GM10266 (cell line): ENCODE measurements around the gene CDON.

Experiments
- DNase-seq: peaks from one replicate; pipeline ENCODE4 v3.0.0; 2012; ENCODE audit errors: extremely low spot score
- CTCF ChIP-seq: IDR thresholded peaks from 2 replicates; pipeline ENCODE4 v1.5.1; 2012; ENCODE audit warnings: mild to moderate bottlenecking, low read depth; ENCODE audit not compliant: control insufficient read depth, insufficient read depth; ENCODE audit errors: missing control alignments

The CDON gene, protein sequence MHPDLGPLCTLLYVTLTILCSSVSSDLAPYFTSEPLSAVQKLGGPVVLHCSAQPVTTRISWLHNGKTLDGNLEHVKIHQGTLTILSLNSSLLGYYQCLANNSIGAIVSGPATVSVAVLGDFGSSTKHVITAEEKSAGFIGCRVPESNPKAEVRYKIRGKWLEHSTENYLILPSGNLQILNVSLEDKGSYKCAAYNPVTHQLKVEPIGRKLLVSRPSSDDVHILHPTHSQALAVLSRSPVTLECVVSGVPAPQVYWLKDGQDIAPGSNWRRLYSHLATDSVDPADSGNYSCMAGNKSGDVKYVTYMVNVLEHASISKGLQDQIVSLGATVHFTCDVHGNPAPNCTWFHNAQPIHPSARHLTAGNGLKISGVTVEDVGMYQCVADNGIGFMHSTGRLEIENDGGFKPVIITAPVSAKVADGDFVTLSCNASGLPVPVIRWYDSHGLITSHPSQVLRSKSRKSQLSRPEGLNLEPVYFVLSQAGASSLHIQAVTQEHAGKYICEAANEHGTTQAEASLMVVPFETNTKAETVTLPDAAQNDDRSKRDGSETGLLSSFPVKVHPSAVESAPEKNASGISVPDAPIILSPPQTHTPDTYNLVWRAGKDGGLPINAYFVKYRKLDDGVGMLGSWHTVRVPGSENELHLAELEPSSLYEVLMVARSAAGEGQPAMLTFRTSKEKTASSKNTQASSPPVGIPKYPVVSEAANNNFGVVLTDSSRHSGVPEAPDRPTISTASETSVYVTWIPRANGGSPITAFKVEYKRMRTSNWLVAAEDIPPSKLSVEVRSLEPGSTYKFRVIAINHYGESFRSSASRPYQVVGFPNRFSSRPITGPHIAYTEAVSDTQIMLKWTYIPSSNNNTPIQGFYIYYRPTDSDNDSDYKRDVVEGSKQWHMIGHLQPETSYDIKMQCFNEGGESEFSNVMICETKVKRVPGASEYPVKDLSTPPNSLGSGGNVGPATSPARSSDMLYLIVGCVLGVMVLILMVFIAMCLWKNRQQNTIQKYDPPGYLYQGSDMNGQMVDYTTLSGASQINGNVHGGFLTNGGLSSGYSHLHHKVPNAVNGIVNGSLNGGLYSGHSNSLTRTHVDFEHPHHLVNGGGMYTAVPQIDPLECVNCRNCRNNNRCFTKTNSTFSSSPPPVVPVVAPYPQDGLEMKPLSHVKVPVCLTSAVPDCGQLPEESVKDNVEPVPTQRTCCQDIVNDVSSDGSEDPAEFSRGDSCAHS (N-terminal part only)

DNA sequence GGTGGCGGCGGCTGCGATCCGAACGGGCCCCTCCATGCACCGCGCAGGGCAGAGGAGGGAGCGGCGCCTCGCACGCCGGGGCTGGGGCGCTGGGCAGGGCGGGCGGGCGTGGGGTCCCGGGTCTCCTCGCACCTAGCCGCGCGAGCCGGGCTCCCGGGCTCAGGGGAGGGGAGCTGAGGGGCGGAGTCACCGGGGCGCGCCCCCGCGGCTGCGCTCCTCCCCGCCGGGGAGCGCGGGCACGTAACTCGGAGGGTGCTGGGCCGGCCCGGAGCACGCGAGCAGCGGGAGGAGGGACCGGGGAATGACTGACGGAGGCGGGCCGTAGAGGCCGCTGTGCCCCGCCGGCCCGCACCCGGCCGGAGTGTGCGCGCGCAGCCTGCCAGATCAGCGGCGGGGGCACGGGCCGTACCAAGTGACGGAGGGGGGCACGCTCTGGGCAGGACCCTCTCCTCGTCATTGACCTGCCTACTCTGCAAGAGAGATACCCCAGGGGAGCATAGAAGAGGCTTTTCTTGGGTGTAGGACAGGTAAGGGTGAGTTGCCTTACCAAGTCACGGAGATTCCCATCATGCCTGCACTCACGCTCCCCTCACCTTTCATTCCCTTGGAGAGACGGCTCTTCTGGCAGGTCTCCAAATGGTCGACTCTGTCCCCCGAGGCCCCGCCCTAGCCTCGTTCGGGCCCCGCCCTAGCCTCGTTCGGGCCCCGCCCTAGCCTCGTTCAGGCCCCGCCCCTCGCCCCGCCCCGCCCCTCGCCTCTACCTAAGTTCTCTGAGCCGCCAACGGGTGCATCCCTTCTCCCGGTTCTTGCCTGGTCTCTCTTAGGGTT lies at the start of gene CDON:
CDON (minus strand) TSS at position 188 of the 828 bp plus-strand sequence. CDS start 39,390 bp downstream, outside the sequence.
- peak; percentile 23 for TF ChIP-seq CTCF

DNA sequence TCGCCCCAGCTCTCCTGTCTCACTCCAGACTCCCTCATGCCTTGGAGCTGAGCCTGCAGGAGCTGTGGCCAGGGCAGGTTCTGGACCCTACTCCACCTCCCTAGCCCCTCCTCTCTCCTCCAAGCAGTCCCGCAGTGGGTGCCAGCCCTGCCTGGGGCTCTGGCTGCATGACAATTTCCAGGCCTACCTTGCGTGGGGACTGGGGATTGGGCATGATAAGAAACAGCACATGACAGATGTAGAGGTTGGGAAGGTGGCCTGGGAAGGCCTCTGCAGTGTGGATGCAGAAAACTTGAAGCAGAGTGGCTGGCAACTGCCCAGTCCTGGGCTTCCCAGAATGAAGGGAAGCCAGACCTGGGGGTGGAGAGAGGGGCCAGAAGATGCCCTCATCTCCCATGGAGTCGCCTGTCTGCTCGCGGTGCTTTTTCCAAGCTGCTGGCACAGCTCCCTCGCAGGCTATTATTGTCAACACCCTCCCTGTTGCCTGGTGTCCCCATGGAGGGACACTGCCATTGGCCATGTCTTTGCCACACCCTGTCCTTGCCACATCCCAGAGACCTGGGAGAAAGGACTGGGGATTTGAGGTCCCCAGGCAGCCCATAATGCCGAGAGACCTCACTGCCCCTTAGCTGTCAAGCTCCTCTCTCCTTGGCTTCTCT lies 48.9 kb upstream of the CDON start:
- TF ChIP-seq CTCF, result no peak

More for the DNA sequence above, at the start of gene CDON:
- peak; percentile 100 for DNase-seq

DNA sequence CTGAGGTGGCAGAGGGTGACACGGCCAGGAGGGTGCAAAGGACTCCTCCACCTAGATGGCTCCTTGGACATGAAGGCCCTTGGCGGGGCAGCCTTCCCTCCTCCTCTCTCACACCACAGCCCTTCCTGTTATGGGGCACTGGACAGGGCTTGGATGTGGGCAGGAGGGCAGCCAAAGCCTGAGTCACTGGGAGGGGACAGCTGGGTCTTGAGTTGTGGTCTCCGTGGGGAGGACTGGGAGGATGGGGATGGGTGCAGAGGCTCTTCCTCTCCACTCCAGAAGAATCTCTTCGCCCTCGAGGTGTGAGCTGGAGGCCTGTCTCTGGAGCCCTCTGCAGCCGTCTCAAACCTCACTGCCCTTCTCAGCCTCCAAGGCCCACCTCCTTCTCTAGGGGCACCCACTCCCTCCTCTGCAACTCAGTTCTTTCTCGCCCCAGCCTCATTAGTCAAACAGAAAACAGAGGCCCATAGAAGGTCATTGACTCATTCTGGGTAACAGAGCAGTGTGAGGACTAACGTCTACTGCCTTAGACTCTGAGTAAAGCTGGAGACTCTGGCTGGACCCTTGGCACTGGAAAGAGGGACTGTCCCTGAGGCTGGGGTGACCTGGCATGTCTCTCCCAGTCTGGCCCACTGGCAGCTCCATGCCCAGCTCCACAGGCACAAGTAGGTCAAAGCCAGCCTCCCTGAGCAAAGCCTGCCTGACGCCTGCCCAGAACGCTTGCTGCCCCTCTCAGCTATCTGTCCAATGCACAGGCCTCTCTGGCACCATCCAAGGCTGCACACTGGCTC lies 47.5 kb upstream of the CDON start:
- TF ChIP-seq CTCF, result no peak
- no peak for DNase-seq

More for the DNA sequence above, 48.9 kb upstream of the CDON start:
- DNase-seq, result no peak

DNA sequence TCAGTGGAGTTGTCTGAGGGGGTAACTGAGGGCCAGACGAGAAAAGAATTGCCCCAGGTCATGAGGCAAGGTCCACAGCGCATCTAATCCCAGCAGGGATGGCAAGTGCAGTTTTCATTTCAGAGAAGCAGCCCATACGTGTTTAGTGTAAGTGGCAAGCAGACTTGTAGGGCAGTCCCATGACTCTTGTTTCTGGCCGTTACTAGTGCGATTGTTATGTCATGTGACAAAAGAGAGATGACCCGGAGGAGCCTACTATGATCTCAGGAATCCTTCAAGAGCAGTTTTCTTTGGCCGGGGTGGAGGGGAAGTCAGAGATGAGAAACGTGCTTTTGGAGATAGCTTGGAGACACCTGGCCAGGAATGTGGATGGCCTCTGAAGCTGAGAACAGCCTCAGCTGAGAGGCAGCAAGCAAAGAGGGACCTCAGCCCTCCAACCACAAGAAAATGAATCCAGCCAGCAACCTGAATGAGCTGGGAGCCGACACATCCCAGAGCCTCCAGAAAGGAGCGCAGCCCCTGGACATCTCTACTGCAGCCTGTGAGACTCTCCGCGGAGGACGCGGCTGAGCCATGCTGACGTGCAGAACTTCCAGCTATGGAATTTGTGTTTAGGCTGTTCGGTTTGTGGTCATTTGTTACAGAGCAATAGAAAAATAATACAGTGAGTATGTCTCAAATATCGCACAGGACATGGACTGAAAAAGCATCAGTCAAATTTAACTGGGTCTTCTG lies 44.1 kb upstream of the CDON start:
- TF ChIP-seq CTCF, result no peak
- DNase-seq, result no peak

DNA sequence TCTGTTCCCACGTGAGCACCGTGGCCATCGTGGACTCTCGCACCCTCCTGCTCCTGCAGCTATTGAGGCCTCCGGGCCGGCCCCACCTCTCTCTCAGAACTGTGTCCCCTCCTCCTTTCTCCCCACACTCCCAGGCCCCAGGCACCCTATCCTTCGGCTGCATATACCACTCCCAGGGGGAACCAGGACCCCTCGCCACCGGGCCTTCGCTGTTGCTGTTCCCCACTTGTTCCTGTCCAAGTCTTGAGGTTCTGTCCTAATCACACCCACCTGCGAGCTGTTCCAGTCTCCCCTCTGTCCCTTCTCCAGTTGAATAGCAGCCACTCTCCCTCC lies 43.0 kb upstream of the CDON start:
- DNase-seq, result no peak
- no peak for TF ChIP-seq CTCF
